GM12878 (cell line): ENCODE measurements around the gene CAPN1. TPM values are rescaled to one million over a fixed set of nuclear protein-coding genes. Genes with fewer than 3 reads are reported as not detected.

Source experiments
- ATAC-seq: fragments of 200-7000 bp; cut with Tn5 transposase; 3 replicates; pipeline ENCODE4 v1.9.1; 2020; ENCODE audit warnings: mild to moderate bottlenecking, moderate library complexity
- BruUV-seq: library from RNA; stranded (reverse); fragments of 400-500 nt; replicated peaks from 2 replicates; lab custom pipeline; 2021; lab: Mats Ljungman, UMichigan
- CTCF ChIA-PET: fragments of 300-600 bp; sonication (Branson Sonifier 250); formaldehyde crosslinking; extraction: SDS; loops from one replicate; lab custom pipeline; 2021; ENCODE audit warnings: inconsistent platforms; lab: Yijun Ruan, JAX
- POLR2A ChIA-PET: fragments of 350-600 bp; formaldehyde crosslinking; extraction: SDS; loops from one replicate; lab custom pipeline; 2021; ENCODE audit warnings: inconsistent platforms; lab: Charles Lee
- RAD21 ChIA-PET: fragments of 300-600 bp; sonication (Branson Sonifier 250); formaldehyde crosslinking; loops from one replicate; lab custom pipeline; 2023; ENCODE audit warnings: antibody characterized with exemption; ENCODE audit not compliant: unreplicated experiment; lab: Charles Lee
- SMC1A ChIA-PET: fragments of 300-600 bp; sonication (Branson Sonifier 250); formaldehyde crosslinking; loops from one replicate; lab custom pipeline; 2023; ENCODE audit not compliant: unreplicated experiment, uncharacterized antibody; lab: Charles Lee
- DNase-seq: peaks from one replicate; pipeline ENCODE4 v3.0.0-alpha.2; 2011; ENCODE audit warnings: low read depth, low spot score
- FAIRE-seq: peaks from 3 replicates; lab custom pipeline; 2011; peaks lifted over from hg19 to GRCh38; lab: Jason Lieb, UNC
- H2AFZ ChIP-seq: 2 replicates; pipeline ENCODE4 v1.6.0; 2011; ENCODE audit warnings: low read depth, low read length, control low read depth; ENCODE audit not compliant: control insufficient read depth
- H3K27ac ChIP-seq: 2 replicates; pipeline ENCODE4 v1.5.1; 2011; ENCODE audit warnings: control low read depth; ENCODE audit not compliant: control insufficient read depth, insufficient read depth
- H3K27me3 ChIP-seq, 2 experiments: replicated peaks in 1 of 2; 2 replicates each; pipeline versions ENCODE4 v1.6.0 to v1.6.1; 2011; ENCODE audit warnings: low read length in 1 of 2; ENCODE audit not compliant: control insufficient read depth in 2 of 2, insufficient read depth in 2 of 2
- H3K36me3 ChIP-seq, 2 experiments: 2 replicates each; pipeline ENCODE4 v1.5.1; 2011; ENCODE audit warnings: low read length in 1 of 2; ENCODE audit not compliant: control insufficient read depth in 2 of 2, insufficient read depth in 2 of 2
- H3K4me1 ChIP-seq: 2 replicates; pipeline ENCODE4 v1.6.1; 2011; ENCODE audit warnings: mild to moderate bottlenecking, low read length, moderate library complexity, mixed read lengths; ENCODE audit not compliant: control insufficient read depth, insufficient read depth
- H3K4me2 ChIP-seq: 2 replicates; pipeline ENCODE4 v1.6.0; 2011; ENCODE audit warnings: control low read depth; ENCODE audit not compliant: control insufficient read depth, insufficient read depth
- H3K4me3 ChIP-seq: fragments of 200-600 bp; sonication (generic); 2 replicates; pipeline ENCODE4 v1.5.1; 2016
- H3K79me2 ChIP-seq: 2 replicates; pipeline ENCODE4 v1.6.0; 2011; ENCODE audit warnings: low read length; ENCODE audit not compliant: control insufficient read depth, insufficient read depth
- H3K9ac ChIP-seq: 2 replicates; pipeline ENCODE4 v1.8.0; 2011; ENCODE audit warnings: low read length, control low read depth, mixed read lengths; ENCODE audit not compliant: control insufficient read depth, insufficient read depth
- H3K9me3 ChIP-seq: replicated peaks from 3 replicates; pipeline ENCODE4 v1.5.1; 2011; ENCODE audit warnings: mild to moderate bottlenecking, low read length; ENCODE audit not compliant: control insufficient read depth, insufficient read depth
- H4K20me1 ChIP-seq: 2 replicates; pipeline ENCODE4 v1.6.0; 2011; ENCODE audit not compliant: control insufficient read depth, insufficient read depth
- BHLHE40 ChIP-seq, 2 experiments: fragments of 450-650 bp in 1 of 2; IDR thresholded peaks; 2 replicates each; pipeline ENCODE4 v1.6.1; 2011 to 2017; ENCODE audit warnings: low read depth in 2 of 2, borderline replicate concordance in 1 of 2, improper control_type of control experiment in 1 of 2, low read length in 1 of 2, mild to moderate bottlenecking in 1 of 2
- CREB1 ChIP-seq: IDR thresholded peaks from 2 replicates; pipeline ENCODE4 v1.6.1; 2012; ENCODE audit warnings: low read depth, mild to moderate bottlenecking, inconsistent platforms
- E2F8 ChIP-seq: fragments of 450-650 bp; IDR thresholded peaks from 2 replicates; pipeline ENCODE4 v1.6.1; 2018; ENCODE audit warnings: mild to moderate bottlenecking, low read depth, moderate library complexity; ENCODE audit not compliant: partially characterized antibody
- FOS ChIP-seq: IDR thresholded peaks from 3 replicates; pipeline ENCODE4 v1.6.1; 2011; ENCODE audit warnings: borderline replicate concordance; ENCODE audit not compliant: insufficient read length; ENCODE audit errors: extremely low read depth
- FOXM1 ChIP-seq: IDR thresholded peaks from 2 replicates; pipeline ENCODE4 v1.6.1; 2012; ENCODE audit warnings: low read depth, mild to moderate bottlenecking, inconsistent platforms, low read length, moderate library complexity
- RBBP5 ChIP-seq: fragments of 200-600 bp; sonication (generic); conservative IDR thresholded peaks from 2 replicates; pipeline ENCODE4 v1.6.1; 2016
- ZNF274 ChIP-seq: IDR thresholded peaks from one replicate; pipeline ENCODE4 v1.8.0; 2011; ENCODE audit not compliant: insufficient read length, insufficient read depth
- ZNF384 ChIP-seq: IDR thresholded peaks from 2 replicates; pipeline ENCODE4 v1.6.1; 2012; ENCODE audit warnings: low read depth, mild to moderate bottlenecking, low read length, improper control_type of control experiment, borderline replicate concordance
- WGBS: methylation state at CpG from one replicate; pipeline ENCODE4 v1.1.6; 2016; ENCODE audit warnings: low lambda C conversion rate; ENCODE audit not compliant: insufficient replicate concordance, insufficient coverage; ENCODE audit errors: missing lambda C conversion rate; 5-methylcytosine and 5-hydroxymethylcytosine counted together
- in situ Hi-C: fragments of 300-500 bp; cut with MboI; formaldehyde crosslinking; loops from 9 replicates; pipeline ENCODE4 v1.14.3; 2018; ENCODE audit warnings: mixed read lengths
- intact Hi-C: fragments of 100-400 bp; cut with micrococcal nuclease; formaldehyde crosslinking; loops from one replicate; pipeline ENCODE4 v1.14.2; 2022; ENCODE audit not compliant: unreplicated experiment
- polyA plus RNA-seq, 11 experiments: library from polyadenylated mRNA; depleted of rRNA in 4 of 11; unstranded in 6 of 11; stranded (reverse) in 5 of 11; fragments of >200 nt; fragmentation: Nextera tagmentation in 4 of 11; fragmentation: Illumina TruSeq in 1 of 11; extraction: Ambion mirVana in 4 of 11; extraction: Trizol in 1 of 11; gene quantifications; 1 replicate in 1 of 11; 2 replicates in 10 of 11; pipeline versions ENCODE4 v1.2.1 to v1.2.3, GENCODE V29; 2011 to 2016; ENCODE audit warnings: inconsistent platforms in 2 of 11, missing spikeins in 2 of 11, low read depth in 1 of 11
- total RNA-seq, 4 experiments: library from RNA; depleted of rRNA in 3 of 4; stranded (reverse); fragments of >200 nt in 3 of 4; fragmentation: Illumina TruSeq in 1 of 4; extraction: Trizol in 1 of 4; gene quantifications; 2 replicates each; pipeline versions ENCODE4 v1.2.1 to v1.2.3, GENCODE V29; 2013 to 2021

Gene CAPN1
- total and polyA plus RNA-seq, 10 of the 15 experiments (the other 5 are each of a cell fraction or from before 2014, with no cell fraction given) = 2.2 to 167 (median 77.3) TPM

DNA sequence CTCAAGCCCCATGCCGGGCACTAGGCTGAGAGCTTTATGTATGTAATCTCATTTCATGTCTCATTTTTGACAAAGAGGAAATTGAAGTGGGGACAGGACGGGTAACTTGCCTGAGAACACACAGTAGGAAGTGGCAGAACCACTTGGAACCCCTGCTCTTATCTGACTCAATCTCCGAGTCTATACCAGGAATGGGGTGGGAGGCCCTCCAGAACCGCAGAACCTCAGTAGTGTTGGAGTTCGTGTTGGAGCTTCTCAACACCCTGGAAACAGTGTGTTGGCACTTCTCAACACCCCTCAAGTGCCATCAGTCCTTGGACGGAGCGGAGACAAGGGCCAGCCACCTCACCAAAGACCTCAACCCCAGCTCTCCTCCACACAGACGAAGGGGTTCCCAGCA, 41.3 kb downstream of the CAPN1 start:
- ChIA-PET POLR2A (no interaction called here), RAD21 (interaction anchor here (1.3 kb wide), 1 partner anchor 93 kb away, joined by 5 read pairs; no protein-coding TSS in a partner anchor)
- no peak for FAIRE-seq

More for the DNA sequence above, 41.3 kb downstream of the CAPN1 start:
- Histone ChIP-seq H4K20me1 (no peaks in the 10 kb centered on the region), H3K4me3 (no peak overlapping the region), H3K9me3 (no peaks in the 10 kb centered on the region), H3K9ac (no peak overlapping the region), H3K4me2 (no peak overlapping the region), H3K79me2 (no peaks in the 10 kb centered on the region), H2AFZ (no peak overlapping the region), H3K27ac (no peak overlapping the region), H3K27me3 (no peaks in the 10 kb centered on the region; a peak in 1 of 4 replicates), H3K36me3 (no peaks in the 10 kb centered on the region), H3K4me1 (peaks cover 11% of the 10 kb centered on the region)
- WGBS = 59% methylated on average over 8 of the region's 8 CpGs
- DNase-seq (no peak), ATAC-seq (no peak)
- in situ Hi-C loops (no loop called here), intact Hi-C loops (no loop called here)
- BruUV-seq = no TSS peak
- ChIA-PET SMC1A (interaction anchor here (0.6 to 1.5 kb wide), 3 partner anchors 8 to 92 kb away, joined by 3 read pairs; partner anchors contain the start of gene CDC42EP2), CTCF (interaction anchor here (1.0 to 9.0 kb wide), 4 partner anchors 28 to 288 kb away, joined by 3 to 121 read pairs (median 65); partner anchors contain the start of genes CDC42EP2 and DPF2)
- TF ChIP-seq FOS (no peak), ZNF384 (no peak), BHLHE40 (IDR thresholded peaks at IDR 0.05; ENCODE audit: borderline replicate concordance in 1 of 2, low read depth in 2 of 2, low read length in 1 of 2) (no peak), RBBP5 (no peak), ZNF274 (no peak), CREB1 (no peak), FOXM1 (no peak), E2F8 (no peak)
